Pericardium fibroblast (primary cell): Measurements from ENCODE around the gene SNX27. TPM values are rescaled to one million over a fixed set of nuclear protein-coding genes. Genes with fewer than 3 reads are reported as not detected.

Experiments
- total RNA-seq: library from RNA; depleted of rRNA; stranded (reverse); fragments of >200 nt; gene quantifications from 2 replicates; pipeline ENCODE4 v1.2.3, GENCODE V29; 2015

The SNX27 gene
- total RNA-seq = 13.0 and 13.3 TPM in 2 replicates

DNA sequence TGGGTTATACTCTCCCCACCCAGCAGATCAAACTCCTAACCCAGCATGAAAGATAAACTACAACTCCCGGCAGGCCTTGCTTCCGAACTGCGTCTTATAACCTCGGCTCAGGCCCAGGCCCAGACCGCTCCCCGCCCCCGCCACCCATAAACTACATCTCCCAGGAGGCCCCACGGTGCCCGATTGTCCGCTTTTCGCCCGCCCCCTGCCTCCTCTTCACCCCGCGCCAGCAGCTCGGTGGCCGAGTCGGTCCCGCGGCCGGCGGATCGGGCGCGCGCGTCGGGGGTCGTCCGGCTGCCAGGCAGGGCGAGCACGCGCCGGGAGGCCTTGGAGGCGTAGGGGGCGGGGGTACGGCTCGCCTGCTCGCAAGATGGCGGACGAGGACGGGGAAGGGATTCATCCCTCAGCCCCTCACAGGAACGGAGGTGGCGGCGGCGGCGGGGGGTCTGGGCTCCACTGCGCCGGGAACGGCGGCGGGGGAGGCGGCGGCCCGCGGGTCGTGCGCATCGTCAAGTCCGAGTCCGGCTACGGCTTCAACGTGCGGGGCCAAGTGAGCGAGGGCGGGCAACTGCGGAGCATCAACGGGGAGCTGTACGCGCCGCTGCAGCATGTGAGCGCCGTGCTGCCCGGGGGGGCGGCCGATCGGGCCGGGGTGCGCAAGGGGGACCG is at the start of gene SNX27:
TSS of gene SNX27 (plus strand) at position 219 of the 669 bp plus-strand sequence. CDS start at position 371, 152 bp downstream.

DNA sequence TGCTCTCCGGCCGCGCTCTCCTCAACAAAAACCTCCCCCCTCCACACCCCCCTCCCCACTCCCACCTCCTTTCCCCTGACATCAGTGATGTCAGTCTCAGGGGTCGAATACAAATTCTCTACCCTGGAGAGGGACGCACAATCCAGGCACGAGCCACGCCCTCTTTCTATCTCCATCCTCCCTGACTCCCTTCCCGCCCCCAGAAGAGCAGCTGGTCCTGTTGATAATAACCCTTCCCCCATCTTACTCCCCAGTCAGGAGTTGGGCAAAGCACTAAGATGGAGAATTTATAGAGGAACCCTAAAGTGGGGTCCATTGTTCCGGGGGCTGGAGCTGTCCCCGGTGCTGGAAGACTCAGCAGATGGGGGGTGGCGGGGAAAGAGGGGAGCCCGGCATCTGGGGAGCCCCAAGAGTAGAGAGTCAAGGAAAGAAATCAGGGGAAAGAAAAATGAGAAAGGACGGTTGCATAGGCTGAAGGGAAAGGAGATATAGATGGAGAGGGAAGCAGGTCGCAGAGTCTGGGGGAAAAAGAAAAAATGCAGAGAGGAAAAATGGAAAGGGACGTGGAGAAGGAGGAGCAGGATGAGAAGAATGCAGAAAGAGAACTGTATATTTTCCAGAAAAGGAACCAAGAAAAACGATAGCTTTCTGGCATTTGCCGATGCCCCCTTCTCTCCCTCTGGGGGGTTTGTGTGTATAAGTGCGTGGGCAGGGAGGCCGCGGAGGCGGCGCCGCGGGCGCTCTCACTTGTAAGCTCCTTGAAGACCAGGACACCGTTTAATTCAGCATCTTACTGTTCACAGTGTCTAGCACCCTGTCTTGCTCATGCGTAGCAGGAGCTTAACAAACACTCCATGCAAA is 105.2 kb downstream of the SNX27 start, which contains the start of gene CELF3:
TSS of gene CELF3 (minus strand) at position 33 of the 861 bp plus-strand sequence. CDS start 783 bp downstream, outside the sequence.

DNA sequence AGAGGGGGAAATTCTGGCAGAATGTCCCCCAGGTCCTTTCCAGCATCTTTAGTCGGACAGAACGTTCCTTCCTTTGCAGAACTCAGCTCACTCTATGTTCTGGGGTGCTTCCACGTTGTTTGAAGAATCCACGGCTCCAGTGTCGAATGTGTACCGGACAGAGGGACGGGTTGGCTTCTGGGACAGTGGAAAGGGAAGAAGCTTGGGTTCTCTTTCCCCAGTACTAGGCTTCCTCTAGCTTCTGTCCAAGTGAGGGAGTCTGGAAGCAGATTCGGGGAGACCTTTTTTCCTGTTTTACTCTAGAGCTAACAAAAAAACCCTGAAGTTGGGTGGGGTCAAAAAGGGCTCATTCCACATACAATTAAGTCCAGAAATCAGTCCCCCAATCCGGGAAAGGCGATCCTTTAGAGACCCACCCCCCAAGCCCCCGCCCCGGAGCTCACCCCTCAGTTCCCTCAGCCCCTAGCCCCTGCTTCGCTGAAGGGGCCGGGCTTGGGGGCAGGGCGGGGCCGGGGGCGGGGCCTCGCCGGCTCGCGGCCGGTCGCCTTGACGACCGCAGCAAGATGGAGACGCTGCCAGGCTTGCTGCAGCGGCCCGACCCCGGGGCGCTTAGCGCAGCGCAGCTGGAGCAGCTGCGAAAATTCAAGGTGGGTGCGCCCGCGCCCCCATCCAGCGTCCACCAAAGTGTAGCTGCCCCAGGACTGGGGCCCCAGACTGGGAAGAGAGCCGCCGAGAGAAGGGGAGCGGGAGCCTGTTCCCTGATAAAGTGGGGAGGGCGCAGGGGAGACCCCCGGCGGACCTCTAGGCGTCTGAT is 109.3 kb downstream of the SNX27 start, which contains the start of gene RIIAD1:
TSS of gene RIIAD1 (plus strand) at position 549 of the 814 bp plus-strand sequence. CDS start at position 564, 15 bp downstream.

Other genes starting within 250 kb of the SNX27 start
- 63.1 and 83.0 TPM in 2 replicates for gene SELENBP1, start 239.3 kb upstream of the SNX27 start, total RNA-seq
- 271 and 315 TPM in 2 replicates for gene PSMB4, start 212.5 kb upstream of the SNX27 start, total RNA-seq
- gene POGZ, start 152.6 kb upstream of the SNX27 start, total RNA-seq = 13.1 and 22.0 TPM in 2 replicates
- gene CGN, start 100.7 kb upstream of the SNX27 start, total RNA-seq = under 0.01 and 2.5 TPM in 2 replicates
- 3.6 and 16.2 TPM in 2 replicates for gene TUFT1, start 71.7 kb upstream of the SNX27 start, total RNA-seq
- not detected in 2 replicates for gene CELF3, start 104.8 kb downstream of the SNX27 start, total RNA-seq
- gene RIIAD1, start 109.5 kb downstream of the SNX27 start, total RNA-seq = not detected in 2 replicates
- gene MRPL9, start 151.4 kb downstream of the SNX27 start, total RNA-seq = 46.2 and 51.9 TPM in 2 replicates
- gene TDRKH, start 178.4 kb downstream of the SNX27 start, total RNA-seq = 1.0 and 1.5 TPM in 2 replicates
- gene LINGO4, start 193.4 kb downstream of the SNX27 start, total RNA-seq = not detected in 2 replicates
- under 0.01 TPM in 1 of 2 replicates, not detected in the other for gene RORC, start 219.8 kb downstream of the SNX27 start, total RNA-seq
- gene C2CD4D, start 227.8 kb downstream of the SNX27 start, total RNA-seq = not detected in 2 replicates
- not detected in 2 replicates for gene THEM5, start 241.7 kb downstream of the SNX27 start, total RNA-seq